A673 (cell line): ENCODE measurements around the gene IQCK.

ENCODE experiments used
- EZH2 ChIP-seq: fragments of 200-600 bp; sonication (generic); IDR thresholded peaks from 2 replicates; pipeline ENCODE4 v1.6.1; 2017; ENCODE audit warnings: borderline replicate concordance, low read depth, mild to moderate bottlenecking, mixed read lengths, antibody characterized with exemption, low read length; ENCODE audit not compliant: poor library complexity, severe bottlenecking
- TF ChIP-seq, protein P1 (sequence below): fragments of 300-800, 200-600 bp; sonication (generic); conservative IDR thresholded peaks from 2 replicates; pipeline ENCODE4 v1.5.1; 2017; ENCODE audit warnings: low read depth, mild to moderate bottlenecking, antibody characterized with exemption, low read length, moderate library complexity, mixed read lengths

DNA sequence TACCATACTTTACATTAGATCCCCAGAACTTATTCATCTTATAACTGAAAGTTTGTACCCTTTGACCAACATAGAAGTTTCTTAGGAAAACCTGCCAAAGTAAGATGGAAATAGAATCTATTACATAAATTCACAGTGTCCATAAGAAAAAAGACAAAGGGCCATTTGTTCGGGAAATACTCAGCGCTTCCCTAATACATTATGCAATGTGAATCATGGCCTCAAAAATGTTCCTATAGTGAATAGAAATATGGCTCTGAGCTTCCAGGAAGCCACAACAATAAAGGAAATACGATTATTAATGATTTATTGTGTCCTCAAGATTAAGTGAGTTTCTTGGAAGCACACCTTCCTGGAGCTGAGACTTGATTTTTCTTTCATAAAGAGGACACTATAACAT, 115.1 kb downstream of the IQCK start:
- TF ChIP-seq, protein P1, sequence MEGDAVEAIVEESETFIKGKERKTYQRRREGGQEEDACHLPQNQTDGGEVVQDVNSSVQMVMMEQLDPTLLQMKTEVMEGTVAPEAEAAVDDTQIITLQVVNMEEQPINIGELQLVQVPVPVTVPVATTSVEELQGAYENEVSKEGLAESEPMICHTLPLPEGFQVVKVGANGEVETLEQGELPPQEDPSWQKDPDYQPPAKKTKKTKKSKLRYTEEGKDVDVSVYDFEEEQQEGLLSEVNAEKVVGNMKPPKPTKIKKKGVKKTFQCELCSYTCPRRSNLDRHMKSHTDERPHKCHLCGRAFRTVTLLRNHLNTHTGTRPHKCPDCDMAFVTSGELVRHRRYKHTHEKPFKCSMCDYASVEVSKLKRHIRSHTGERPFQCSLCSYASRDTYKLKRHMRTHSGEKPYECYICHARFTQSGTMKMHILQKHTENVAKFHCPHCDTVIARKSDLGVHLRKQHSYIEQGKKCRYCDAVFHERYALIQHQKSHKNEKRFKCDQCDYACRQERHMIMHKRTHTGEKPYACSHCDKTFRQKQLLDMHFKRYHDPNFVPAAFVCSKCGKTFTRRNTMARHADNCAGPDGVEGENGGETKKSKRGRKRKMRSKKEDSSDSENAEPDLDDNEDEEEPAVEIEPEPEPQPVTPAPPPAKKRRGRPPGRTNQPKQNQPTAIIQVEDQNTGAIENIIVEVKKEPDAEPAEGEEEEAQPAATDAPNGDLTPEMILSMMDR: no peak
- TF ChIP-seq EZH2: no peak
